Rectal smooth muscle tissue (tissue), 1 donor: ENCODE data around the gene JSRP1.

Source experiments
- H3K27ac ChIP-seq: one replicate; pipeline ENCODE4 v1.7.0; 2013; ENCODE audit warnings: low read depth, low read length, inconsistent platforms
- H3K27me3 ChIP-seq: one replicate; pipeline ENCODE4 v1.7.0; 2013; ENCODE audit warnings: low read length; ENCODE audit not compliant: control insufficient read depth, insufficient read depth
- H3K36me3 ChIP-seq: one replicate; pipeline ENCODE4 v1.7.0; 2013; ENCODE audit warnings: low read length; ENCODE audit not compliant: control insufficient read depth, insufficient read depth
- H3K4me1 ChIP-seq: one replicate; pipeline ENCODE4 v1.7.0; 2013; ENCODE audit warnings: low read length; ENCODE audit not compliant: control insufficient read depth, insufficient read depth
- H3K4me3 ChIP-seq: one replicate; pipeline ENCODE4 v1.7.0; 2013; ENCODE audit warnings: low read length
- H3K9ac ChIP-seq: one replicate; pipeline ENCODE4 v1.7.0; 2013; ENCODE audit warnings: low read length

JSRP1 gene

GRCh38 chr19:2244125-2244411 is 12.1 kb downstream of the JSRP1 start:
- H3K27me3 ChIP-seq: no peaks in the 10 kb centered on the region
- H3K27ac ChIP-seq: no peak overlapping the region
- H3K9ac ChIP-seq: no peak overlapping the region
- peaks cover 47% of the 10 kb centered on the region for H3K36me3 ChIP-seq
- peaks cover 18% of the 10 kb centered on the region for H3K4me1 ChIP-seq
- no peak overlapping the region for H3K4me3 ChIP-seq

GRCh38 chr19:2243274-2244124 is 12.7 kb downstream of the JSRP1 start:
- no peaks in the 10 kb centered on the region for H3K27me3 ChIP-seq
- peaks cover 41% of the 10 kb centered on the region for H3K36me3 ChIP-seq
- no peak overlapping the region for H3K27ac ChIP-seq
- H3K9ac ChIP-seq: no peak overlapping the region
- no peak overlapping the region for H3K4me3 ChIP-seq
- peaks cover 22% of the 10 kb centered on the region for H3K4me1 ChIP-seq

- Histone ChIP-seq H3K27me3 (no peaks in the 10 kb centered on the region), H3K9ac (no peak overlapping the region), H3K4me1 (peaks cover 25% of the 10 kb centered on the region), H3K27ac (no peak overlapping the region), H3K4me3 (no peak overlapping the region), H3K36me3 (peaks cover 41% of the 10 kb centered on the region)
These were observed 13.4 kb downstream of the JSRP1 start for GRCh38 chr19:2242816-2243215.

- Histone ChIP-seq H3K4me1 (peaks cover 30% of the 10 kb centered on the region), H3K27me3 (no peaks in the 10 kb centered on the region), H3K9ac (no peak overlapping the region), H3K27ac (no peak overlapping the region), H3K36me3 (peaks cover 36% of the 10 kb centered on the region), H3K4me3 (no peak overlapping the region)
These were observed 14.1 kb downstream of the JSRP1 start for GRCh38 chr19:2242092-2242537.

GRCh38 chr19:2240881-2241760 is 15.1 kb downstream of the JSRP1 start:
- Histone ChIP-seq H3K9ac (peak overlapping the region; percentile 17), H3K4me3 (peak overlapping the region; percentile 57), H3K36me3 (peaks cover 28% of the 10 kb centered on the region), H3K4me1 (peaks cover 30% of the 10 kb centered on the region), H3K27ac (no peak overlapping the region), H3K27me3 (no peaks in the 10 kb centered on the region)

GRCh38 chr19:2239771-2240770 is 16.1 kb downstream of the JSRP1 start:
- Histone ChIP-seq H3K4me1 (peaks cover 33% of the 10 kb centered on the region), H3K27ac (no peak overlapping the region), H3K4me3 (peak overlapping the region; percentile 57), H3K27me3 (no peaks in the 10 kb centered on the region), H3K36me3 (peaks cover 18% of the 10 kb centered on the region), H3K9ac (no peak overlapping the region)

GRCh38 chr19:2239173-2239572 is 17.0 kb downstream of the JSRP1 start:
- peaks cover 35% of the 10 kb centered on the region for H3K4me1 ChIP-seq
- no peak overlapping the region for H3K9ac ChIP-seq
- no peak overlapping the region for H3K27ac ChIP-seq
- H3K4me3 ChIP-seq: peak overlapping the region; percentile 57
- H3K36me3 ChIP-seq: peaks cover 10% of the 10 kb centered on the region
- no peaks in the 10 kb centered on the region for H3K27me3 ChIP-seq

GRCh38 chr19:2237869-2238153 is 18.4 kb downstream of the JSRP1 start:
- H3K4me1 ChIP-seq: peaks cover 35% of the 10 kb centered on the region
- peak overlapping the region; percentile 81 for H3K4me3 ChIP-seq
- H3K27me3 ChIP-seq: no peaks in the 10 kb centered on the region
- H3K9ac ChIP-seq: no peak overlapping the region
- no peak overlapping the region for H3K27ac ChIP-seq
- H3K36me3 ChIP-seq: peaks cover 10% of the 10 kb centered on the region

GRCh38 chr19:2237051-2237868 is 19.0 kb downstream of the JSRP1 start:
- H3K4me3 ChIP-seq: peak overlapping the region; percentile 81
- peaks cover 10% of the 10 kb centered on the region for H3K36me3 ChIP-seq
- peak overlapping the region; percentile 73 for H3K9ac ChIP-seq
- H3K27me3 ChIP-seq: no peaks in the 10 kb centered on the region
- peaks cover 35% of the 10 kb centered on the region for H3K4me1 ChIP-seq
- H3K27ac ChIP-seq: peak overlapping the region; percentile 99

- Histone ChIP-seq H3K27me3 (no peaks in the 10 kb centered on the region), H3K4me1 (peaks cover 35% of the 10 kb centered on the region), H3K4me3 (peak within 1 kb of the TSS; percentile 81), H3K36me3 (peaks cover 10% of the 10 kb centered on the region), H3K9ac (peak within 1 kb of the TSS; percentile 86), H3K27ac (peak within 1 kb of the TSS; percentile 99)
These were observed 19.7 kb downstream of the JSRP1 start, which contains the start of the genes PLEKHJ1 and SF3A2 for GRCh38 chr19:2236314-2237050. Gene PLEKHJ1, minus strand, starts transcription at chr19:2236329. Its CDS starts 81 bp downstream, at chr19:2236248. Gene SF3A2, plus strand, starts transcription at chr19:2236824. Its CDS starts 6,595 bp downstream, at chr19:2243419.

GRCh38 chr19:2236064-2236313 is 20.2 kb downstream of the JSRP1 start:
- Histone ChIP-seq H3K4me3 (peak overlapping the region; percentile 81), H3K9ac (no peak overlapping the region), H3K27me3 (no peaks in the 10 kb centered on the region), H3K36me3 (peaks cover 10% of the 10 kb centered on the region), H3K4me1 (peaks cover 32% of the 10 kb centered on the region), H3K27ac (peak overlapping the region; percentile 99)
